ENCODE results near the gene ASB15.

- TF ChIP-seq POLR2A (IDR thresholded peaks at IDR 0.05): no peak
- TF ChIP-seq, protein P1, sequence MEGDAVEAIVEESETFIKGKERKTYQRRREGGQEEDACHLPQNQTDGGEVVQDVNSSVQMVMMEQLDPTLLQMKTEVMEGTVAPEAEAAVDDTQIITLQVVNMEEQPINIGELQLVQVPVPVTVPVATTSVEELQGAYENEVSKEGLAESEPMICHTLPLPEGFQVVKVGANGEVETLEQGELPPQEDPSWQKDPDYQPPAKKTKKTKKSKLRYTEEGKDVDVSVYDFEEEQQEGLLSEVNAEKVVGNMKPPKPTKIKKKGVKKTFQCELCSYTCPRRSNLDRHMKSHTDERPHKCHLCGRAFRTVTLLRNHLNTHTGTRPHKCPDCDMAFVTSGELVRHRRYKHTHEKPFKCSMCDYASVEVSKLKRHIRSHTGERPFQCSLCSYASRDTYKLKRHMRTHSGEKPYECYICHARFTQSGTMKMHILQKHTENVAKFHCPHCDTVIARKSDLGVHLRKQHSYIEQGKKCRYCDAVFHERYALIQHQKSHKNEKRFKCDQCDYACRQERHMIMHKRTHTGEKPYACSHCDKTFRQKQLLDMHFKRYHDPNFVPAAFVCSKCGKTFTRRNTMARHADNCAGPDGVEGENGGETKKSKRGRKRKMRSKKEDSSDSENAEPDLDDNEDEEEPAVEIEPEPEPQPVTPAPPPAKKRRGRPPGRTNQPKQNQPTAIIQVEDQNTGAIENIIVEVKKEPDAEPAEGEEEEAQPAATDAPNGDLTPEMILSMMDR (IDR thresholded peaks at IDR 0.05): no peak
Measured at GRCh38 chr7:123637878-123638277, 36.3 kb downstream of the ASB15 start.
